ENCODE data around the gene CUL4B.
"Not testable (repeated sequence)": the region's sequence is repeated elsewhere in the genome, so short reads cannot be mapped to it uniquely, and the experiment has no call there.

The CUL4B gene

GRCh38 chrX:120517936-120518335 is 42.8 kb downstream of the CUL4B start:
- no peak for DNase-seq

GRCh38 chrX:120514236-120514635 is 46.5 kb downstream of the CUL4B start:
- no peak for DNase-seq

GRCh38 chrX:120512627-120513026 is 48.1 kb downstream of the CUL4B start:
- no peak for DNase-seq

GRCh38 chrX:120512222-120512621 is 48.5 kb downstream of the CUL4B start:
- no peak for DNase-seq

GRCh38 chrX:120504569-120504968 is 56.2 kb downstream of the CUL4B start:
- no peak for DNase-seq

GRCh38 chrX:120499301-120500072 is 61.3 kb downstream of the CUL4B start:
- DNase-seq, result no peak

- not testable (repeated sequence) for DNase-seq
Observed at GRCh38 chrX:120490119-120490518, 70.6 kb downstream of the CUL4B start.

GRCh38 chrX:120486786-120487185 is 74.0 kb downstream of the CUL4B start:
- no peak for DNase-seq

- peak; percentile 29 for DNase-seq
Observed at GRCh38 chrX:120485638-120486520, 74.9 kb downstream of the CUL4B start.

GRCh38 chrX:120485315-120485637 is 75.5 kb downstream of the CUL4B start:
- no peak for DNase-seq

- DNase-seq, result no peak
Observed at GRCh38 chrX:120477453-120477852, 83.3 kb downstream of the CUL4B start.

- DNase-seq, result no peak
Observed at GRCh38 chrX:120476714-120477113, 84.0 kb downstream of the CUL4B start.

GRCh38 chrX:120475447-120475846 is 85.3 kb downstream of the CUL4B start:
- DNase-seq, result not testable (repeated sequence)

Data from T-helper 9 cell (primary cell).